Spleen (tissue), 11 donors: ENCODE results near the gene ZNF296. TPM values are rescaled to one million over a fixed set of nuclear protein-coding genes. Genes with fewer than 3 reads are reported as not detected.

ENCODE experiments used
- DNase-seq: peaks from one replicate; pipeline ENCODE4 v3.0.0-alpha.2; 2020
- H3K27ac ChIP-seq, 8 donors: fragments of 200-600 bp; sonication (generic) in 7 of 8; 1 replicate in 4 of 8; 2 replicates in 4 of 8; pipeline versions ENCODE4 v1.5.0 to v1.8.0; 2016 to 2021; ENCODE audit warnings: inconsistent platforms in 4 of 8, mild to moderate bottlenecking in 4 of 8, moderate library complexity in 1 of 8
- H3K27me3 ChIP-seq, 7 donors: fragments of 200-600 bp; sonication (generic) in 6 of 7; replicated peaks in 1 of 7; 1 replicate in 4 of 7; 2 replicates in 3 of 7; pipeline versions ENCODE4 v1.5.0 to v1.8.0; 2016 to 2021; ENCODE audit warnings: inconsistent platforms in 3 of 7, mild to moderate bottlenecking in 1 of 7
- H3K36me3 ChIP-seq, 6 donors: fragments of 200-600 bp; sonication (generic) in 5 of 6; 1 replicate in 4 of 6; 2 replicates in 2 of 6; pipeline versions ENCODE4 v1.5.0 to v1.8.0; 2016 to 2021; ENCODE audit warnings: inconsistent platforms in 2 of 6
- H3K4me1 ChIP-seq, 6 donors: fragments of 200-600 bp; sonication (generic) in 5 of 6; 1 replicate in 3 of 6; 2 replicates in 3 of 6; pipeline versions ENCODE4 v1.5.0 to v1.8.0; 2016 to 2021; ENCODE audit warnings: inconsistent platforms in 3 of 6
- H3K4me3 ChIP-seq, 8 donors: fragments of 200-600 bp; sonication (generic) in 7 of 8; 1 replicate in 4 of 8; 2 replicates in 4 of 8; pipeline versions ENCODE4 v1.5.0 to v1.8.0; 2016 to 2021; ENCODE audit warnings: inconsistent platforms in 4 of 8, mild to moderate bottlenecking in 4 of 8, moderate library complexity in 2 of 8
- H3K9me3 ChIP-seq, 8 donors: fragments of 200-600 bp; sonication (generic) in 7 of 8; 1 replicate in 4 of 8; 2 replicates in 4 of 8; pipeline versions ENCODE4 v1.5.0 to v1.8.0; 2016 to 2021; ENCODE audit warnings: inconsistent platforms in 4 of 8
- POLR2A ChIP-seq, 3 donors: fragments of 450-650 bp; IDR thresholded peaks; one replicate each; pipeline ENCODE4 v1.5.1; 2017; ENCODE audit warnings: antibody characterized with exemption in 3 of 3, mild to moderate bottlenecking in 1 of 3
- POLR2AphosphoS5 ChIP-seq, 3 donors: sonication (generic); formaldehyde crosslinking; IDR thresholded peaks; one replicate each; pipeline ENCODE4 v1.5.1; 2017; ENCODE audit warnings: antibody characterized with exemption in 3 of 3
- WGBS, 5 donors: extraction: QIAGEN DNeasy Blood & Tissue Kit in 3 of 5; methylation state at CpG; one replicate each; pipeline versions ENCODE4 v1.1.5 to v1.1.7; 2013 to 2018; 5-methylcytosine and 5-hydroxymethylcytosine counted together
- intact Hi-C: fragments of 100-400 bp; cut with DNase I; formaldehyde crosslinking; loops from one replicate; pipeline ENCODE4 v1.15.0; 2023; ENCODE audit warnings: low total_unique reads
- polyA plus RNA-seq, 3 donors: library from polyadenylated mRNA; stranded (reverse); fragments of 200-250 nt; gene quantifications; one replicate each; pipeline ENCODE4 v1.2.1, GENCODE V29; 2013
- total RNA-seq, 7 donors: library from RNA; depleted of rRNA in 3 of 7; stranded (reverse); fragments of >200 nt in 3 of 7; fragmentation: NEBNext Ultra II Directional in 4 of 7; extraction: Animal tissue kit (Norgen Biotek cat#: 25700) in 4 of 7; gene quantifications; one replicate each; pipeline versions ENCODE4 v1.1.0 to v1.2.1, GENCODE V29; 2016 to 2021
- TF ChIP-seq, protein P1 (sequence below), 11 experiments: fragments of 200-600 bp in 7 of 11; fragments of 450-650 bp in 4 of 11; sonication (generic) in 4 of 11; IDR thresholded peaks in 8 of 11; conservative IDR thresholded peaks in 3 of 11; 1 replicate in 7 of 11; 2 replicates in 4 of 11; pipeline versions ENCODE4 v1.4.0 to v1.8.0; 2016 to 2021; ENCODE audit warnings: antibody characterized with exemption in 11 of 11, inconsistent platforms in 4 of 11, mild to moderate bottlenecking in 1 of 11
- donor health status: healthy with polysubstance abuse.
- donor health status: DM: no; HTN: no; CAD: no; lungs with moderate emphysema.
- donor health status: DM: no; HTN: no; CAD: no.
- donor health status: Bipolar disorder and iron deficiency.
- donor health status: healthy.
- donor health status: DM: no; HTN: no; CAD: no.
- donor health status: DM: yes; HTN: yes; CAD: no.

The ZNF296 gene
- total and polyA plus RNA-seq, 10 donors: 3.9 to 11.9 (median 7.4) TPM

DNA sequence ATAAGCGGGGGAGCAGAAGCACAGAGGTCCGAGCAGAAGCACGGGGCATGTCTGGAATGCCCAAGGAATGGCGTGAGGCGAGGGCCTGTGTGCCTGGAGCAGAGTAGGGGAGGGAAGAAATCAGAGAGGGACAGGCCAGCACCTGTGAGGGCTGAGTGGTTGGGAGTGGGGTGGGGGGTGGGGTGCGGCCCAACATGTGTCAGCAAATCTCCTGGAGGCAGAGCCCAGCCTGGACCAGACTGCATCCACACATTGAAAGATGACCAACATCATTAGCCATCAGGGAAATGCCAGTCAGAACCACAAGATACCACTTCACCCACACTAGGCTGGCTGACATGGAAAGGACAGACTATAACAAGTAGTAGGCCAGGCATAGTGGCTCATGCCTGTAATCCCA, 26.2 kb downstream of the ZNF296 start:
- no peak for DNase-seq
- H3K36me3 ChIP-seq: peaks cover 3 to 90% (median 47%) of the 10 kb centered on the region in 6 donors
- no peaks in the 10 kb centered on the region for H3K9me3 ChIP-seq
- H3K4me1 ChIP-seq: peaks cover 13 to 87% (median 73%) of the 10 kb centered on the region in 6 donors
- TF ChIP-seq, protein P1, sequence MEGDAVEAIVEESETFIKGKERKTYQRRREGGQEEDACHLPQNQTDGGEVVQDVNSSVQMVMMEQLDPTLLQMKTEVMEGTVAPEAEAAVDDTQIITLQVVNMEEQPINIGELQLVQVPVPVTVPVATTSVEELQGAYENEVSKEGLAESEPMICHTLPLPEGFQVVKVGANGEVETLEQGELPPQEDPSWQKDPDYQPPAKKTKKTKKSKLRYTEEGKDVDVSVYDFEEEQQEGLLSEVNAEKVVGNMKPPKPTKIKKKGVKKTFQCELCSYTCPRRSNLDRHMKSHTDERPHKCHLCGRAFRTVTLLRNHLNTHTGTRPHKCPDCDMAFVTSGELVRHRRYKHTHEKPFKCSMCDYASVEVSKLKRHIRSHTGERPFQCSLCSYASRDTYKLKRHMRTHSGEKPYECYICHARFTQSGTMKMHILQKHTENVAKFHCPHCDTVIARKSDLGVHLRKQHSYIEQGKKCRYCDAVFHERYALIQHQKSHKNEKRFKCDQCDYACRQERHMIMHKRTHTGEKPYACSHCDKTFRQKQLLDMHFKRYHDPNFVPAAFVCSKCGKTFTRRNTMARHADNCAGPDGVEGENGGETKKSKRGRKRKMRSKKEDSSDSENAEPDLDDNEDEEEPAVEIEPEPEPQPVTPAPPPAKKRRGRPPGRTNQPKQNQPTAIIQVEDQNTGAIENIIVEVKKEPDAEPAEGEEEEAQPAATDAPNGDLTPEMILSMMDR (IDR thresholded peaks at IDR 0.05 in 8 of 11, conservative IDR thresholded peaks at IDR 0.05 in 3 of 11): no peak
- TF ChIP-seq POLR2AphosphoS5 (IDR thresholded peaks at IDR 0.05) (no peak), POLR2A (IDR thresholded peaks at IDR 0.05) (no peak)
- WGBS, 5 donors: 91 to 96% (median 94%) methylated on average over 5 to 6 of the region's 6 CpGs
- H3K27ac ChIP-seq: peak overlapping the region in 4 of 8 donors; percentile 2 to 86 (median 57)
- intact Hi-C loops: no loop called here
- H3K4me3 ChIP-seq: no peak overlapping the region
- no peaks in the 10 kb centered on the region for H3K27me3 ChIP-seq

DNA sequence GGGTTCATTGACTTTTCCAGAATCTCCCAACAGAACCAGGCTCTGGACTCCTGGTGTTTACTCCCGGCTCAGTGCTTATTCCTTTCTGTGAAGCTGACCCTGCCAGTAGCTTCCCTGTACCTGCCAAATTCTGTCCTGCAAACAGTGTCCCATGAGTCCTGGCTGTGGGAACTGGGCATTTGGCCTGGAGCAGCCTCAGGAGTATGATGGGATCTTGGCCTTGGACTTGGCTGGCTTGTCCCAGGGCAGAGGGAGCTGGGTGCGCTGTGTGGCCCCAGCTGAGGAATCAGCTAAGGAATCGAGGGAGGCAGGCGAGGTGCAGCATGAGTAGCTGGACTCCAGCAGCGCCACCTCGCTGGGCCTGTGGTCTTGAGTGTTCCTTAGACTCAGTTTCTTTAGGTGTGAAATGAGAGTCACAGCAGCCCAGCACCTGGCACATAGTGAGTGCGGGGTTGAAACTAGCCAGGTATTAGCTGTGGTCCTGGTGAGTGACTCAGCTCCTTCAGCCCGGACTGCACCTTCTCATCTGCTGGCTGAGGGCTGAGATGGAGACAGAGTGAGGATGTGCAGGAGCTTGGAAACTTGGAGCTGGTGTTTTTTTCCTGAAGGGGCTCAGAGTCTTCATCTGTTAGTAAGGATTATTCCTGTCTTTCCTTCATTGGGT, 27.1 kb downstream of the ZNF296 start:
- Histone ChIP-seq H3K4me3 (no peak overlapping the region), H3K4me1 (peaks cover 16 to 95% (median 79%) of the 10 kb centered on the region in 6 donors), H3K27ac (peak overlapping the region in 5 of 8 donors; percentile 9 to 86 (median 80)), H3K36me3 (peaks cover 3 to 90% (median 47%) of the 10 kb centered on the region in 6 donors), H3K27me3 (no peaks in the 10 kb centered on the region), H3K9me3 (no peaks in the 10 kb centered on the region)
- WGBS, 5 donors: 73 to 96% (median 92%) methylated on average over 3 to 8 of the region's 8 CpGs
- TF ChIP-seq POLR2AphosphoS5 (IDR thresholded peaks at IDR 0.05): peak in 1 of 3 donors; percentile 50
- TF ChIP-seq, protein P1 (IDR thresholded peaks at IDR 0.05 in 8 of 11, conservative IDR thresholded peaks at IDR 0.05 in 3 of 11): no peak
- no peak for TF ChIP-seq POLR2A (IDR thresholded peaks at IDR 0.05)
- intact Hi-C loops: loop anchor here (10.0 kb wide), 1 partner anchor 154 kb away; the partner anchor contains the start of gene TOMM40
- no peak for DNase-seq

DNA sequence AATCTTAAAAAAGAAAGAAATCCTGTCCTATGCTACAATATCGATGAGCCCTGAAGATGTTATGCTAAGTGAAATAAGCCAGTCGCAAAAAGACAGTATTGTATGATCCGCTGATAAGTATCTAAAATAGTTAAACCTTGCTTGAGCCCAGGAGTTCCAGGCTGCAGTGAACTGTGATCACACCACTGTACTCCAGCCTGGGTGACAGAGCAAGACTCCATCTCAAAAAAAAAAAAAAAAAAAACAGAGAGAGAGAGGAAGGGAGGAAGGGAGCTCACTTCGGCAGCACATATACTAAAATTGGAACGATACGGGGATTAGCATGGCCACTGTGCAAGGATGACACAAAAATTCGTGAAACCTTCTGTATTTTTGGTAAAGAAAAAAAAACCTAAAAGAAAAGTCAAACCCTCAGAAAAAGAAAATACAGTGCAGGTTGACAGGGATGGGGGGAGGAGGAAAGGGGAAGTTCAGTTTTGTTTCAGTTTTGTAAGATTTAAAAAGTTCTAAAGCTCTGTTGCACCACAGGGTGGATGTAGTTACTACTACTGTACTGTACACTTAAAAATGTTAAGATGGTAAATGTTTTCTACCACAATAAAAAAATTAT, 29.0 kb downstream of the ZNF296 start:
- H3K9me3 ChIP-seq: no peaks in the 10 kb centered on the region
- no peaks in the 10 kb centered on the region for H3K27me3 ChIP-seq
- peak overlapping the region in 3 of 8 donors; percentile 16 to 45 (median 20) for H3K4me3 ChIP-seq
- no peak for DNase-seq
- WGBS, 5 donors: 38 to 51% (median 49%) methylated on average over 7 of the region's 7 CpGs
- peaks cover 16 to 96% (median 83%) of the 10 kb centered on the region in 6 donors for H3K4me1 ChIP-seq
- H3K36me3 ChIP-seq: peaks cover 0 to 90% (median 44%) of the 10 kb centered on the region in 6 donors
- H3K27ac ChIP-seq: peak overlapping the region in 7 of 8 donors; percentile 49 to 86 (median 80)
- intact Hi-C loops: loop anchor here (10.0 kb wide), 1 partner anchor 152 kb away; the partner anchor contains the start of gene TOMM40
- TF ChIP-seq, protein P1 (IDR thresholded peaks at IDR 0.05 in 8 of 11, conservative IDR thresholded peaks at IDR 0.05 in 3 of 11): peak in 1 of 11 experiments; percentile 28
- TF ChIP-seq POLR2A (IDR thresholded peaks at IDR 0.05) (no peak), POLR2AphosphoS5 (IDR thresholded peaks at IDR 0.05) (no peak)

DNA sequence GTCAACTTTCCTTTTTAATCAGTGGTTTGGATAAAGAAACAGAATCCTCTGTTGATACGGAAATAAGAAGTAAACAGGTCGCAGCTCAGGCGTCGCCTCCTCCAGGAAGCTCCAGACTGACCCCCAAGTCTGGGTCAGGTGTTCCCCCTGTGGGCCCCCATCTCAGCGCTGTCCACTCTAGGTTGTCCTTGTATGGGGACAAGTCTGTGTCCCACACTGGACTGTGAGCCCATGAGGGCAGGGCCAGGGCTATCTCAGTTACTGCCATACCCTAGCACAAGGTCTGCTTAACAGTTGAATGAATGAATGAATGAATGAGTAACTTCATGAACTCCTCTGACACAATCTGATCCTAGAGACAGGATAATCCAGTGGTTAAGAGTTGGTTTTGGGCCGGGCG, 29.9 kb downstream of the ZNF296 start:
- Histone ChIP-seq H3K36me3 (peaks cover 0 to 90% (median 51%) of the 10 kb centered on the region in 6 donors), H3K27ac (peak overlapping the region; percentile 19 to 86 (median 66))
- DNase-seq: no peak

More for the DNA sequence above, 29.9 kb downstream of the ZNF296 start:
- TF ChIP-seq, protein P1 (IDR thresholded peaks at IDR 0.05 in 8 of 11, conservative IDR thresholded peaks at IDR 0.05 in 3 of 11): no peak
- peak in 1 of 3 donors; percentile 3 for TF ChIP-seq POLR2AphosphoS5 (IDR thresholded peaks at IDR 0.05)
- no peaks in the 10 kb centered on the region for H3K27me3 ChIP-seq
- 80 to 89% (median 86%) methylated on average over 7 of the region's 7 CpGs for WGBS, 5 donors
- no peak overlapping the region for H3K4me3 ChIP-seq
- peaks cover 23 to 96% (median 83%) of the 10 kb centered on the region in 6 donors for H3K4me1 ChIP-seq
- H3K9me3 ChIP-seq: no peaks in the 10 kb centered on the region
- intact Hi-C loops: loop anchor here (10.0 kb wide), 1 partner anchor 152 kb away; the partner anchor contains the start of gene TOMM40
